GM10847 (cell line): Measurements from ENCODE around the gene THRAP3.

Experiments
- POLR2A ChIP-seq: IDR thresholded peaks from 2 replicates; pipeline ENCODE4 v1.6.1; 2011; ENCODE audit not compliant: insufficient read length; ENCODE audit errors: extremely low read depth

Gene THRAP3

DNA sequence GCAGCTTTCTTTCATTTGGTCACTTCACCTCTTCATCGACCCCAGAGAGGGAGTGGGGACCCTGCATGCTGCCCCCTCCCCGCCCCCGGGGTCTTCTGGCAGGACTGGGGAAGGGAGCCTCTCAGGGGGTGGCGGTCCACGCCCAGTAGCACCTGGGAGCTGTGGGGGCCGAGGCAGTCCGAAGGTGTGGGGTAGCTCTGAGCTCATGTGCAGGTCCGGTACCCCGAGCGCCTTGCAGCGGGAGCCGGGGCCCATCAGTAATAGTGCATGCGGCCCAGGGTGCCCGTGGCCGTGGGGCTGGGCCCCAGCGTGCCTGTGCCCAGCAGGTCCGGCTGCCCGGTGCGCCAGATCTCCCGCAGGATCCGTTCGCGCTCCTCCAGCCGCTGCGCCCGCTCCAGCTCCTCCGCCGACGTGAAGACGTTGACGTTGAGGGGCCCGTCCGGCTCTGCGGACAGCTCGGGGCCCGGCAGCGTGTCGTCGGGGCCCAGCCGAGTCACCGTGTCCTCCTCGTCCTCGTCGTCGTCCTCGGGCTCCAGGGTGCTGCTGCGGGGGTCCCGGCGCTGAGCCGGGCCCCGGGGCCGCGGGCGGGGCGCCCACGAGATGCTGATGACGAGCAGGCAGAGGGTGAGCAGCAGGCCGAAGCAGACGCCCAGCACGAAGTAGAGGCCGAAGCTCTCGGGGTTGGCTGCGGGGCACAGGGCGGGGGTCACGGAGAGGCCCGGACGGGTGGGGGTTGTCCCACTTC, 98.0 kb downstream of the THRAP3 start:
- no peak for TF ChIP-seq POLR2A

DNA sequence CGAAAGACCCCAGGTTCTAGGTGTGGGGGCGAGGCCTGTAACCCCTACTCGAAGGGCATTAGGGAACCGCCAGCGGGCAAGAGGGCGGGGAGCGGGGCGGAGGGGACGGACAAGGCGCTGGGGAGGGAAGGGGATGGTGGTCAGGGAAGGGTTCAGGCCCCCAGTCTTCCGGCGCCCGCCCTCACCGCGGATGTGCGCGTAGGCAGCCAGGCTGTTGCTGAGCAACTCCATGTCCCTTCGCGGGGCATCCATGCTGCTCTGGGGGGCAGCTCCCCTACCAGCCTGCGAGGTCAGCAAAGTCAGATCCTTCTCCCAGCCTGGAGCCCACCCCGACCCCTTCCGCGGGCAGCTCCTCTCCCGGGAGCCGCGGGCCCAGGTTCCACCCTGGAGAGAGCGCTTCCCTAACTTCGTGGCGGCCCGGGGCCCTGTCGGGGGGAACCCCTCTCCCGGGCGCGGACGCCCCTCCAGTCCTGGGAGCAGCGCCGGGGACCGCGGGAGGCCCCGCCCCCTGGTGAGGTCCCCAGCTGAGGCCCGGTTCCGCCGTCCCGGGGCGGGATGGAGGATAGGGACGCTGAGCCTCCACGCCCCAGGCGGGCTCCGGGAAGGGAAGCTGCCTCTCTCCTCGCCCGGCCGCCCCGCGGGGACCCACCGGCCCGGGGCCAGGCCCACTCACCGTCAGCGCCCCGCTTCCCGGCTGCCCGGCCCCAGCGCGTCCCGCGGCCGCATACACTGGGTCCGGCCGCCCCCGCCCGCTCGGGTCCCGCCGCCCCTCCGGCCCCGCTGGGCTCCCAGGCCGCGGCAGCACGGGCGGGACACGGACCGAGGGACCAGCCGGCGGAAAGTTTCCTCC, 98.8 kb downstream of the THRAP3 start:
- no peak for TF ChIP-seq POLR2A

DNA sequence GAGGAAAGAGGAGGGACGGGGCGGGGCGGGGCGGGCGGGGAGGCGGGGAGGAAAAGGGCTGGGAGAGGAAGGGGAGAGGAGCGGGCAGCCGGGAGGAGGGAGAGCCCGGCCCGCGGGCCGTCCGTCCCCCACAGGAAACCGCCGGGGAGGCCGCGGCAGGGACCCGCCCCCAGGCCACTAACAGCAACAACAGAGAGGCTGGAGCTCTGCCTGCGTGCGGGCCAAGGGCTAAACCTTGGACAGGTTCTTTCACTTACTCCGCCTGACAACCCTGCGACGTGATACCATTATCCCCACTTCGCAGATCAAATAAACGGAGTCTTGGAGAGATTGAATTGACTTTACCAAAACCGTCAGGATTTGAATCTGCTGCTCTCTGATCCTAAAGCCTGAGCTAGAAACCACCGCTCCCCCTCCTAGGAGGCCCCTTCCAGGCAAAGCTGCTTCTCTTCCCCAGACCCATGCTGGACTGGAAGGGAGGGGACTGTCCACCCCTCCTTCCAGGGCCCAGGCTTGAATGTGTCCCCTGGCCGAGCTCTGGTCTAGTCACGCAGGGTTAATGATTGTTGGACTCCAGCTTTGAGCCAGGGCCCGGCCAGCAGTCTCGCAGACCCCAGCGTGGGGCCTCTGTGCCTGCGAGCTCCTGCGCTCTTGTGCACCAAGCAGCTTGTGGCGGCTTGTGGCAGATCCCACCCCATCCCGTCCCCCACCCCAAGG, 99.6 kb downstream of the THRAP3 start, which contains the start of gene EVA1B:
Gene EVA1B (minus strand): TSS at position 10 of the 717 bp plus-strand sequence. CDS start 608 bp downstream, outside the sequence.
- no peak for TF ChIP-seq POLR2A

DNA sequence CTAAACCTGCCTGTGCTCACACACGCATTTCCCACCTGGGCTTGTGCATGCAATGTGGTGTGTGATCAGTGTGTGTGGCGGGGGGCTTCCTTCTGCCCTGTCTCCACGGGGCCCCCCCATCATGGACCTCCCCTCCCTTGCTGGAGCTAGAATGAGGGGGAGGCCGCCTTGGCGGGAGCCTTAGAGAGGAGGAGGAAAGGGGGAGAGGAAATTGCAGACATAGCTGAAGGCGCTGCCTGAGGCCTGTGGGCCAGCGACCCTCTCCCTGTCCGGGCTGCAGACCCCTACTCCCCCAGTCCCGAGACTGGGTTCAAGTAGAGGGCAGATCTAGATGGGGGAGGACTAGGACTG, 100.1 kb downstream of the THRAP3 start:
- TF ChIP-seq POLR2A = no peak

DNA sequence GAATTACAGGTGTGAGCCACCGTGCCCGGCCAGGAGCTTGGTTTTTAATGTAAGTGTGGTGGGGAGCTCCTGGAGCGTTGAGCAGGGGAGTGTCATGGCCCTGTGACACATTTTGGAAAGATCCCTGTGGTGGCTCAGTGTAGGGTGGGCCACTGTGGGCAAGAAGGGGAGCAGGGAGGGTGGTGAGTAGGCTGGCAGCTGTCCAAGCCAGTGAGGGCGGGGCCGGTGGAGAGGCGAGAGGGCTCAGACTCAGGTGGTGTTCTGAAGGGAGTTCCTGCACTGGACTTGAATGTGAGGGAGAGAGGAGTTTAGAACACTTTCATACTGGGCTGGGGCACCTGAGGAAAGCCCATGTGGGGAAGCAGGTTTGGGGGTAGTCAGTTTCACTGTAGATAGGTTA, 102.3 kb downstream of the THRAP3 start:
- TF ChIP-seq POLR2A = no peak

DNA sequence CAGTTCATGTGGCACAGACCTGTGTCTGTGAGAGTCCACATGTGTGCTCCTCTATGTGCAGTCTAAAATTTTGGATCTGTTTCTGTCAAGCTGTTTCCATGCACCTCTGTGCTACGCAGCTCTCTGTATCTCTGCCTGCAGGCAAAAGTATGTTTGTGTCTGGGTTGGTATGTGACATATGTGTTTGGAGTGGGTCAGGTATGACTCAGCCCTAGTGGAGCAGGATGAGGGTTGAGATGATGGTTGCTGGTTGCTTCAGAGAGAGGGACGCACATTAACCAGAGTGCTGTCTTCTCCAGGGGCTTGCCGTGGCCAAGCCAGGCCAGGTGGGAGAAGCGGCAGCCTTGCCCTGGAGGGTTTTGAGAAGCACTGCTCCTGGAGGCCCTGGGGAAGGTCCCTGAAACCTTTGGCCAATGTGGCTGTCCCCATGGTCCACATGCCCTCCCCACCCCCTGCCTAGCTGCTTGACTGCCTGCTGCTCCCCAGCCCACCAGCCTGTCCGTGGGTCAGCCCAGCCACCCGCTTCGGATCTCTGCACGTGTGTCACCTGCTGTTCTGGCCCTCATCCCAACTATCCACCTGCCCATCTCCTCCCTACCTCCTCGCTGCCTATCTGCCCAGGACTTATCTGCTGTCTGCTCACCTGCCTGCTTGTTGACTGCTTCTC, 103.3 kb downstream of the THRAP3 start:
- no peak for TF ChIP-seq POLR2A

DNA sequence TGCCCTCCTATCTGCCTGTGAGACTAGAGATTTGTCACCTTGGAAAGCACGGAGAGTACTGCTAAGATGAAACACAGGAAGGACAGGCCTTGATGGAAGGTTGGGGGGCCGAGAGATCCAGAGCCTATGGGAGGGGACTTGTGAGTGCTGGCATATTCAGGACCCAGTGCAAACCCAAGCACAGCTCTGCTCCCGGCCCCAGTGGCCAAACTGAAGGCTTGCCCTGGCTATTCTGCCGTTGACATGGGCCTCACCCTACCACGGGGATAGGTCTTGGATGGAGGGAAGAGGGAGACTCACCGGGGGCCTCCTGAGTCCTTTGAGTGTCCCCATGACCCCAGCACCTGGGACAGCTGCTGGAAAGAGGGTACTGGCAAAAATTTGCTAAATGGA, 103.8 kb downstream of the THRAP3 start:
- no peak for TF ChIP-seq POLR2A

DNA sequence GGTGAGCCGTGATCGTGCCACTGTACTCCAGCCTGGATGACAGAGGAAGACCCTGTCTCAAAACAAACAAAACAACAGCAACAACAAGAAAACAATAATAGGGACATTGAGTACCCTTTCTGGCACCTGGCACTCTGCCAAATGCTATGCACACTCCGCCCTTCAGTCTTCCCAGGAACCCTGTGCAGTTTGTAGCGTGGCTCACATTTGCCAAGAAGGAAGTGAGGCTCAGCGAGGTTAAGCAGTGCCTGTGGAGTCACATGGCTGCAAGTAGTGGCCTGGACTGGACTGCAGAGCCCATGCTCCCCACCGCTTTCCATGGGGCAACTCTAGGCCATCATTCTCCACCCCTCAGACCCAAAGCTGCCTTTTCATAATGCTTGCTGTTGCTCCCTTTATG, 104.5 kb downstream of the THRAP3 start:
- no peak for TF ChIP-seq POLR2A

DNA sequence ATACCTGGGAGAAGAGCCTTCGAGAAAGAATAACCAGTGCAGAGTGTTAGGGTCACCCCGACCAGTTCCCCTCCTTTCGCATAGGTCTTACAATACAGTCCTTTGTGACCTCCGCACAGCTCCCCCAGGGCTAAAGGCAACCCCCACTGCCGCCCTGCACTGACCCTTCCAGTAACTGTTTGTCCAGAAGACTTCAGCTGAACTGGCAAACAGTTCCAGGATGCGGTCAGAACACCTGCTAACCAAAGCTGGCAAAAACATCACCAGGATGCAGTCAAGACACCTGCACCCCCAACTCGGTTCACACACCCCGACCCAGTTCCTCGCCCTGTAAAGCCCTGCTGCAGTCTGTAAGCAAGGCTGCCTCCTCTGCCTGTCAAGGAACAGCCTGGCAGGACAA, 105.6 kb downstream of the THRAP3 start:
- no peak for TF ChIP-seq POLR2A

DNA sequence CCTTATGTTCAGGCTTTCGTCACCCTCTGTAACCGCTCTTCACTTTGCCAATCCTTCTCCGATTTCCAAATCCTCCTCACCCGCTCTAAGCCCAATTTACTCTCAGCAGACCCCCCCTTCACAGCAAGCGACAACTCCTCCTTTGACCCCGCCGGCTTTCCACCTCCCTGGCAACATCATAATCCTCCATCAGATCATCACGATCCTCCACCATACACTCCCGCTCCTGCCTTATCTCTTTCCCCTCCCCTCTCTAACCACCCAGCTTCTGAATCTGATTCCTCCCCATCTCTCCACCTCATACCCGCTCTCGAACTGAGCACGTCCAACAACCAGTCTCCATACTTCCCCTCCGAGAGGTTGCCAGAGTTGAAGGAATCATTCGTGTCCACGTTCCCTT, 106.7 kb downstream of the THRAP3 start:
- no peak for TF ChIP-seq POLR2A

DNA sequence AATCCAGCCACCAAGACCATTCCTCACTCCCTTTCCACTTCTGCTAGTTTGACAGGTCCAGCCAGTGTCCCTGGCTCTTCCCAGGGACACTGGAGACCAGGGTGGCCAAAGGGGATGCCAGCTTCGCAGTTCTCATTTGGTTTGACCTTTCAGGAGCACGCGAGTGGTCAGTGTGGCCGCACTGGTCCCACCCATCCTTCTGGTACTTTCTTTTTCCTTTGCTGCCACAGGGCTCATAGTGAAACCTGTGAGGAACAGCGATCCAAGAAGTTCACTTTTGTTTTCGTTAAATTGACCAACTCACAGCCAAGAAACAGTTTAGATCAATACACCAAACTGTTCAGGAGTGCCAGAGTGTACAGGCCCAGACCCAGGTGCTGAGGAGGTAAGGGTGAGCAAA, 113.6 kb downstream of the THRAP3 start:
- no peak for TF ChIP-seq POLR2A

DNA sequence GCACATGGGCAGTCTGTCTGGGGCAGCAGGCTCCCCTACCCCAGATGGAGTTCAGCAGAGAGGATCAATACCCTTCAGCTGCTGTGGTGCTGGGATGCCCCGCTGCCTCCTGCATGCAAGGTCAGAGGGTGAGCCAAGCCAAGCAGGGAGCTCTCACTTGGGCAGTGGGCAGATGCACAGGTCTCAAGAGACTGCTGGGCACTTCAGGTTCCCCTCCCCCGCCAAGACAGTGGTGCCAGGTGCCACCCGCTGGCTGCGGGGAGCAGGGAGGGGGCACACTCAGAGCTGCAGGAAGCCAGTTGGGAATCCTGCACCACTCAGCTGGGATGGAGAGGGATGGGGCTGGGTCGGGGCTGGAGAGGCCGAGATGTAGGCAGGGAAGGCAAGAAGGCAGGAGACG, 115.0 kb downstream of the THRAP3 start:
- TF ChIP-seq POLR2A = no peak

DNA sequence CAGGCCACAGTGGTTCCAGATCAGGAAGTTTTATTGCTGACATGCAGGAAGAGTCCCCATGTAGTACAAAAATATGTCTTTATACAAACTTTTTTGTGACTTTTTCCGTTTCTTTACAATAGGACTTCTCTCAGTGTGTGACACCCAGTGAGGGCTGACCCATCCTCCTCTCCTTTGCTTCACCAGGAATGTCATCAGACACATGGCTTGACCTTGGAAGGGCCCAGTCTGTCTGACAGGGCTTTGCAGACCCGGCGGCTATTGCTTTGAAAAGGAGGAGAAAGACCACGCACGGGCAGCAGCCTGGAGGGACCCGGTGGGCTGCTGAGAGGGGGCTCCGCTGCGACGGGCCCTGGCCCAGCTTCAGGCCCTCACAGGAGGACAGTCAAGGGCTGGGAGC, 115.4 kb downstream of the THRAP3 start:
- TF ChIP-seq POLR2A = no peak

DNA sequence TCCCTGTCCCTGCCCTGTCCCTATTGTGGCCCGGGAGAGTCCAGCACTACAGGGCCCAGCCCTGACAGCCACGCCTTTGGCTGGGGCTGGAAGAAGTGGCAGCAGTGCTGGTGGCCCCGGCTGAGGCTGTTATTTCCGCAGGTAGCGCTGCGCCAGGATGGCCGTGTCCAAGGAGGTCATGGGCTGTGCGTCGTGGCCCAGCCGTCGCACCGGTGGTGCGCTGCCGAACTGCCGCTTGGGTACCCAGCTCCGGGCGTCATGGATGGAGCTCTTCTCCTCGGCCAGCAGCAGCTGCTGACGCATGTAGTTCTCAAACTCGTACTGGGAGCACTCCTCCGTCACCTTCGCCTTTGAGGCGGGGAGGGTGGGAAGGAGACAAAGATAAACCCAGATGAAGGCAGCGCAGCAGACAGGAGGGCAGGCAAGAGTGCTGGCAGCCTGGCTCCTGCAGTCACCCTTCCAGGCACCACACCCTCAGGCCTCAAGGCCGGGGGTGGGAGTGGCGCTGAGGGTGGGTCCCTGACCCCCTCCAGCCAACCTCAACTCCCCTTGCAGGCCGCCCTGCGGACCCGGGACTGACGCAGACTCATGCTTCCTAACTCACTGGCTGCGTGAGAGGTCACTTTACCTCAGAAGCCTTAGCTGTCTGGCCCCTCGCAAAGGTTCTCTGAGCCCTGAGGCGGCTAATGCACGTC, 117.5 kb downstream of the THRAP3 start:
- no peak for TF ChIP-seq POLR2A

DNA sequence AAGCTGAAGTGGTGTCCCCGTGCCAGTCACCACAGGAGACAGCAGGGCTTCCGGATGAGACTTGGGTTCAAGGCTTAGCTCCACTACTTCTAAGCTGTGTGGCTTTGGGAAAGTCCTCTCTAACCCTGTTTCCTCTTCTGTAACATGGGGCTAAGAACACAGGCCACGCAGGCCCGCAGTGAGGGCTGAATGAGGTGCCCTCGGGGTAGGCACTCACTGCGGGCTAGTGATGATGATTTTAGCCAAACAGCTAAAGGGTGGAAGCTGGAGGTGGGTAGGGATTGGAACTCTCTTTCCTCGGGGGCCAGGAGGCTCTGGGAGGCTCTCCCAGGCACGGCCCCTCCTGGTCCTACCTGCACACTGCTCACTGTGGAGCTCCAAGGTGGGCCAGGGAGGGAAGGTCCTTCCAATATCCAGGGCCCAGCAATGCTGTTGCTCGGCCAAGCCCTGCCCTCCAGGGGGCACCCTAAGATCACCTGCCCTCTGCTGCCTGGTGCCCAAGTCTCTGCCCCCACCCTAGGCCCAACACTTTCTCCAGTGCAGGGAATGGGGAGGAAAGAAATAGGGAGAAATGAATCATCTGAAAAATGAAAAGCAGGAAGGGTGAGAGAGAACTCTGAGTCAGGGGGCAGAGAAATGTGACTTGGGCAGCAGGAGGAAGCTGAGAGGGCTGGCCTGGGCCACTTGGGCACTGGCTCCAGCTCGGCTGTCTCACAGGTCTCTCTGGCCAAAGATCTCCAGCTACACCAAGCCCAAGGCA, 118.4 kb downstream of the THRAP3 start:
- TF ChIP-seq POLR2A = no peak
